ENCODE measurements around the gene MRPL20.

MRPL20 gene

DNA sequence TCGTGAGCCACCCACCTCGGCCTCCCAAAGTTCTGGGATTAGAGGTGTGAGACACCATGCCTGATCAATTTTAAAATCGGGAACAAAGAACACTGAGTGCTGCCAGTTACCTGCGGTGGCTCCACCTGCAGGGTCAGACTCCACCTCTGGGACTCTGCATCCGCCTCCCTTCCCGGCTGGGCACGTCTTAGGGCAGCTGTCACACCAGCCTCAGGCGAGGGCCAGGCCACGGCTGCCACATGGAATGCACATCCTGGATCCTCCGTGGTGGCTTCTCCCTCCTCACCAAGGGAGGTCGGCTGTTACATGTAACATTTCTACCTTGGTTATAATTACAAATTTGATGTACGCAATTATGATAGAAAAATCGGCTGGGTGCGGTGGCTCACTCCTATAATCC, 42.8 kb downstream of the MRPL20 start:
- TF ChIP-seq, protein P1, sequence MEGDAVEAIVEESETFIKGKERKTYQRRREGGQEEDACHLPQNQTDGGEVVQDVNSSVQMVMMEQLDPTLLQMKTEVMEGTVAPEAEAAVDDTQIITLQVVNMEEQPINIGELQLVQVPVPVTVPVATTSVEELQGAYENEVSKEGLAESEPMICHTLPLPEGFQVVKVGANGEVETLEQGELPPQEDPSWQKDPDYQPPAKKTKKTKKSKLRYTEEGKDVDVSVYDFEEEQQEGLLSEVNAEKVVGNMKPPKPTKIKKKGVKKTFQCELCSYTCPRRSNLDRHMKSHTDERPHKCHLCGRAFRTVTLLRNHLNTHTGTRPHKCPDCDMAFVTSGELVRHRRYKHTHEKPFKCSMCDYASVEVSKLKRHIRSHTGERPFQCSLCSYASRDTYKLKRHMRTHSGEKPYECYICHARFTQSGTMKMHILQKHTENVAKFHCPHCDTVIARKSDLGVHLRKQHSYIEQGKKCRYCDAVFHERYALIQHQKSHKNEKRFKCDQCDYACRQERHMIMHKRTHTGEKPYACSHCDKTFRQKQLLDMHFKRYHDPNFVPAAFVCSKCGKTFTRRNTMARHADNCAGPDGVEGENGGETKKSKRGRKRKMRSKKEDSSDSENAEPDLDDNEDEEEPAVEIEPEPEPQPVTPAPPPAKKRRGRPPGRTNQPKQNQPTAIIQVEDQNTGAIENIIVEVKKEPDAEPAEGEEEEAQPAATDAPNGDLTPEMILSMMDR (conservative IDR thresholded peaks at IDR 0.05; ENCODE audit: low read depth, low read length): no peak

DNA sequence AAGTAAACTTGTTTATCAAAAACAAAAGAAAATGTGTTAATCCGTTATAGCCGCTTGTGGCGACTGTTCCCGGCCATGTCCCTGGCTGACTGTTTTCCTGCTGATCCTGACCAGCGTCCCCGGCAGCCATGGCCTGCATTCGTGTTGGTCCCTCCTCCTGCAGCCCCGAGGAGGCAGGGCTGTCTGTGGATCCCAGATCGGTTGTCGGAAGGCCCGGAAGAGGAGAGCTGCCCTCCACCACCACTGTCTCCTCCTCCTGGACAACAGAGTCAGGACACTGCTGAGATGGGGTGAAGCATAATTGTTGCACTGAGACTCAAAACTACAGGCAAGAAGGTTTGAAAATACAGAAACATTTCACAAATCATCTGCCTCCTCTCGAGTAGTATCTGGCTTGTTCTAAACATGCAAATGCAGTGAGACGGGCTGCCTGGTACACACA, 45.1 kb downstream of the MRPL20 start:
- DNase-seq (ENCODE audit: low read depth): no peak
- TF ChIP-seq, protein P1 (conservative IDR thresholded peaks at IDR 0.05; ENCODE audit: low read depth, low read length): peak; percentile 4
- H3K4me3 ChIP-seq (ENCODE audit: low read length): no peak overlapping the region

More for the DNA sequence above, 42.8 kb downstream of the MRPL20 start:
- no peak overlapping the region for H3K4me3 ChIP-seq (ENCODE audit: low read length)
- no peak for DNase-seq (ENCODE audit: low read depth)

DNA sequence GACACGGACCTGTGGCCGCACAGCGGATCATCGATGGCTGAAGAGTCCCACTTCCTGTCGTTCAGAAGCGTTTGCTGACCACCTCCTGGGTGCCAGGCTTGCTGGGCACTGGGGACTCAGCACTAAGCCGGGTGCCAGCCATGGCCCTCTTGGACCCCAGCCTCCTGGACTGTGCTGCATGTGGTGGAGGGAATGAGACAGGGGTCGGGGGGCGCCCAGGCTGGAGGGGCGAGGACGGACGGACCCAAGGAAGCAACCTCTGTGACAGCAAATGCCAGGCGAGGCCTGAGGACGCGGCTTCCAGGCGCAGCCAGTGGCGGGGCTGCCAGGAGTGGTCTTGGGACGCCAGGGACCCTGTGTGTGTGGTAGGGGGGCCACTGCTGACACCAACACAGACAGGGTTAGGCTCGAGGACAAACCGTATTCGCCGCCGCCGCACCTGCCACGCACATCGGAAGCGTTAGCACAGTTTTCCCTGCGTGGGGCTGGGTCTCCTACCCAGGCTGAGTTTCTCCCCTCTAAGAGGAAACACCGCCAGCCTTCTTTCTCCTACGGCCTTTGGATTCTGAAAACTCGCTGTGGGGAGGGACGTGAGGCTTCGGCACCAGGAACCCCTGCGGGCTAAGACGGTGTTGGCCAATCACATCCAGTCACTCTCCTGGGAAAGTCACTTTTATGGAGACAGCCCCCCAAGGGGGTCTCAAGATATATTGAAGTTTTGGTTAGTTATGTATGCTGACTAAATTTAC, 45.7 kb downstream of the MRPL20 start:
- DNase-seq (ENCODE audit: low read depth): no peak
- TF ChIP-seq, protein P1 (conservative IDR thresholded peaks at IDR 0.05; ENCODE audit: low read depth, low read length): no peak
- no peak overlapping the region for H3K4me3 ChIP-seq (ENCODE audit: low read length)

DNA sequence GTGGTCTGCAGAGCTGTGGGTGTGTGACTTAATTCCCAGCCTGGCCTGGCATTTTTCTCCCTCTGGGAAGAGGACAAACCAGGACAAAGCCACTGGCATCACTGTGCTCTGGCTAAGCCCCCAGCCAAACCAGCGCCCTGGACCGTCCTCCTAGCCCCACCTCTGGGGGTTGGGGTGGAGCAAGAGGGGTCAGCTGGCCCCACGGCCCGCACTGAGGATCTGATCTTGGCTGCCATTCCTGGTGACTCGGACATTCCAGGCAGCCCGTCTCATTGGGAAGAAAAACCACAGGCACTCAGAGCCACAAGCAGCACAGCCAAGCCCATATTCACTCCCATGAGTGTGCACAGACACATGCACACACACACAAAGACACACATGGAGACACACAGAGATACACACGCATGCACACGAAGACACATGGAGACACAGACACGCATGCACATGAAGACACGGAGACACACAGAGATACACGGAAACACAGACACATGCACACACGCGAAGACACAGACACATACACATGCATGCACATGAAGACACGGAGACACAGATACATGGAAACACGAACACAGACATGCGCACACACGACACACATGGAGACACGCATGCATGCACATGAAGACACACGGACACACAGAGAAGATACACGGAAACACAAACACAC, 46.5 kb downstream of the MRPL20 start:
- TF ChIP-seq, protein P1 (conservative IDR thresholded peaks at IDR 0.05; ENCODE audit: low read depth, low read length): no peak
- H3K4me3 ChIP-seq (ENCODE audit: low read length): no peak overlapping the region
- peak; percentile 67 for DNase-seq (ENCODE audit: low read depth)

DNA sequence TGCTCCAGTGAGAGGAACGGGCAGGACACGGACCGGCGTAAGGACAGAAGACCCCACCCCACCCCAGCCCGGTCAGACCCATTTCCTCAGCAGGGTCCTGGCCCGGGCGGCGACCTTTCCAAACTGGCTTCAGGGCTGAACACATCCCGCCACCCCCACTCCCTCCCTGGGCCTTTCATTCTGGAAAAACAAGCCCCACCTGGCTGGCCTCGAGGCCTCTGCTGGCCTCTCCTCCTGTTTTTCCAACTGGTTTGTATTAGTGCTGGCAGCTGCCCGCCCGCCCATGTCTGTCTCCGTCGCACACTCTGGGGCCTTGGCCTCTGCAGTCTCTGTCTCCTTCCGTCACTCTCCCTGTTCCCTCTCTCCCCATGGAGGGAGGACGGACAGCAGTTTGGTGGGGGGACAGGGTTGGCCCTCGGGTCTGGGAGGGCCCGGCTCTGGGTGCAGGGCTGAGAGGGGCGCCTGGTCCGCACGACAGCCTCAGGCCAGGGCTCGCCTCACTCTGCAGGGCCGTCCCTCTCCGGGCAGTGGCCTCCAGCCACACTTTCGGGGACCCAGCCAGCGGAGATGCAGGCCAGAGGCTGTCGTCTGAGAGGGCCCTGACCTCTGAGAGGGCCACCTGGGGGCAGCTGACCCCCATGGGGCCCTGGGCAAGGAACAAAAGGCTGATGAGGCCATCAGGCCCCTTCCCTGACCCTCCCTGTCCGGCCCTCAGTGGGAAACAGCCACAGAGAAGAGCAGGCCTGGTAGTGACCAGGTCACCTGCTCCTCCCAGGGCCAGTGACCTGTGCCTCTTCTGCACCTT, 47.2 kb downstream of the MRPL20 start:
- TF ChIP-seq, protein P1 (conservative IDR thresholded peaks at IDR 0.05; ENCODE audit: low read depth, low read length): no peak
- H3K4me3 ChIP-seq (ENCODE audit: low read length): no peak overlapping the region
- DNase-seq (ENCODE audit: low read depth): no peak

DNA sequence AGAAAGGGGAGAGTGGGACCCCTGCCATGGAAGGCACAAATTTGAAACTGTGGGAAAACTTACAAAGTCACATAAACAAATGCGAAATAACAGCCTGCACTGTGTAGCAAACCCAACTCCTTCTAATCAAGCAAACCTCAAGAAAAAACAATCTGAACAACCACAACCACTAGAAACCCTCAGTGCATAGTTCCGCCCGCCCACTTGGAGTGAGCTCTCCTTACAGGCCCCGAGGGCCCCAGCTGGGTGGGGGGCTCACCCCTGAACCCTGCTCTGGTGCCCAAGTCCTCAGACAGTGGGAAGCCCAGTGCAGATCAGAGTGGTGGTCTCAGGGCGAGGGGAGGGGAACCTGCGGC, 47.8 kb downstream of the MRPL20 start:
- TF ChIP-seq, protein P1 (conservative IDR thresholded peaks at IDR 0.05; ENCODE audit: low read depth, low read length): no peak
- no peak overlapping the region for H3K4me3 ChIP-seq (ENCODE audit: low read length)
- DNase-seq (ENCODE audit: low read depth): no peak

All from retinal pigment epithelial cell (primary cell).